Esophagus mucosa (tissue), 1 donor: Measurements from ENCODE around the gene STING1. TPM values are rescaled to one million over a fixed set of nuclear protein-coding genes. Genes with fewer than 3 reads are reported as not detected.
"Not testable (repeated sequence)": the region's sequence is repeated elsewhere in the genome, so short reads cannot be mapped to it uniquely, and the experiment has no call there.

Experiments used
- ATAC-seq: fragments of 200-7000 bp; cut with Tn5 transposase; one replicate; pipeline ENCODE4 v1.9.1; 2020
- total RNA-seq: library from RNA; stranded (reverse); gene quantifications from one replicate; pipeline ENCODE4 v1.2.4, GENCODE V29; 2023
- donor health status: DM: yes; HTN: yes; CAD: no.

Gene STING1
- total RNA-seq, 1 donor from 2014 or later = 45.5 TPM

DNA sequence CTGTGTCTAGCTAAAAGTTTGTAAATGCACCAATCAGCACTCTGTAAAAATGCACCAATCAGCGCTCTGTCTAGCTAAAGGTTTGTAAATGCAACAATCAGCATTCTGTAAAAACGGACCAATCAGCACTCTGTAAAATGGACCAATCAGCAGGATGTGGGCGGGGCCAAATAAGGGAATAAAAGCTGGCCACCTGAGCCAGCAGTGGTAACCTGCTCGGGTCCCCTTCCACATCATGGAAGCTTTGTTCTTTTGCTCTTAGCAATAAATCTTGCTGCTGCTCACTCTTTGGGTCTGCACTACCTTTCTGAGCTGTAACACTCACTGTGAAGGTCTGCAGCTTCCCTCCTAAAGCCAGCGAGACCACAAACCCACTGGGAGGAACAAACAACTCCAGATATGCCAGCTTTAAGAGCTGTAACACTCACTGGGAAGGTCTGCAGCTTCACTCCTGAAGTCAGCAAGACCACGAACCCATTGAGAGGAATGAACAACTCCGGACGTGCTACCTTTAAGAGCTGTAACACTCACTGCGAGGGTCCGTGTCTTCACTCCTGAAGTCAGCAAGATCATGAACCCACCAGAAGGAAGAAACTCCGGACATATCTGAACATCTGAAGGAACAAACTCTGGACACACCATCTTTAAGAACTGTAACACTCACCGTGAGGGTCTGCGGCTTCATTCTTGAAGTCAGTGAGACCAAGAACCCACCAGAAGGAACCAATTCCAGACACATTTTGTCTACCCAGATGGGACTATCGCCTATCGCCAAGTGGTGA, 20.7 kb upstream of the STING1 start:
- ATAC-seq = not testable (repeated sequence)

DNA sequence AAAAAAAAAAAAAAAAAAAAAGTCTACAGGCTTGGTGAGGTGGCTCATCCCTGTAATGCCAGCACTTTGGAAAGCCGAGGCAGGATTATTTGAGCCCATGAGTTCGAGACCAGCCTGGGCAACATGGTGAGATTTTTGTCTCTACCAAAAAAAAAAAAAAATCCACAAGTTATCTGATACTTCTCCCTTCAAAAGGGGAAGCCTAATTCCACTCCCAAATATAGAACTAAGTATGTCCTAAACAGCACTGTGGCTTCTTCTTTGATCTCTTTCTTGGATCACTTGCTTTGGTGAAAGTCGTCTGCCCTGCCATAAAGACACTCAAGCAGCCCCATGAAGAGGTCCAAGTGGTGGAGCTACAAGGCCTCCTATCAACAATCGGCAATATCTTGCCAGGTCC, 18.8 kb upstream of the STING1 start:
- ATAC-seq = no peak

DNA sequence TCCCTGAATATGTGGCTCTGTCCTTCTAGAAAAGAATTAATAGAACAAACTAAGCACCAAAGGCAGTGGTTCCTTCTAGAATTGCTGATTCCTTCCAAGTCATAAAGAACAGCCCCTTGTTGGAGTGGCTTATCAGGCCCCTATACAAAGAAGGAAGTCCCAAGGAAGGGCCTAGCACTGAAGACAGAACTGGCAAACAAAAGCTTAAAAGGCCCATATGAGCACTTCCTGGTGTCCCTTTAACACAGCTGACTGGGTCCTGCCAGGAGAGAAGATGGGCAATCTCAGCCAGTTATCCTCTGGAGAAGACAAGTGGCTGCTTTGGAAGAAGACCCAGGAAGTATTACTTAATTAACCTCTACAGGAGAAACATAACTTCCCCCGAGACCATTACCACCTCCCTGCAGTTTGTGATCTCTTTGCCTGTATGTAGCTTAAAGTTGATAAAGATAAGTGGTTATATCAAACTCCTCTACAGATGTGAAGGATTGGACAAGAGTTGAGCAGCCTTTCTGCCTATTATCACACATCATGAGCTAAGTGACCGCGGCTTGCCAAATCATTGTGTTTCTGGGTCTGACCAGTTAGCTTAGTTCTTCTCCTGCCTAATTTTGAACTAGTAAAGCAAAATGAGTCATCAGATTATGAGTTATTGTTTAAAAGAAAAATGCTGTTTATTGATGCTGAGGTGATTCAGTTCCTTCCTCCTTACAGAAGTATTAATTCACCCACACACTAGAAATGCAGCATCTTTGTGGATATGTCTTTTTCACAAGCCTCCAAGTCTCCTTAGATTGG, 13.3 kb upstream of the STING1 start:
- peak; percentile 71 for ATAC-seq

DNA sequence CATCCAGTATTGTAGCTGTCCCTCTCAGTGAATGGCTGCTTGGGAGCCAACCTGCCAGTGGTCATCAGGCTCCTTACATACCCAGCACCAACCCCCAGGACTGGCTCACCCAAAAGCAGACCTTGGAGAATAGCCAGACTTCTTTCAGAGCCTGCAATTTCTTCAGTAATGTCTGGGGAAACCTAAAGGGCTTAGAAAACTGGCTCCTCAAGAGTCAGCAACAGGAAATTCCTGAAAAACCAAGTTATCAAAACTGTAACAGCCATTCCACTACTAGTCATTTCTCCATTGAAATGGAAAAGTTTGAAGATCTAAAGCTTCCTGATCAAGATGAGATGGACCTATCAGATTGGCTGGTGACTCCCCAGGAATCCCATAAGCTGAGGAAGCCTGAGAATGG, 12.3 kb upstream of the STING1 start:
- ATAC-seq = peak; percentile 76

DNA sequence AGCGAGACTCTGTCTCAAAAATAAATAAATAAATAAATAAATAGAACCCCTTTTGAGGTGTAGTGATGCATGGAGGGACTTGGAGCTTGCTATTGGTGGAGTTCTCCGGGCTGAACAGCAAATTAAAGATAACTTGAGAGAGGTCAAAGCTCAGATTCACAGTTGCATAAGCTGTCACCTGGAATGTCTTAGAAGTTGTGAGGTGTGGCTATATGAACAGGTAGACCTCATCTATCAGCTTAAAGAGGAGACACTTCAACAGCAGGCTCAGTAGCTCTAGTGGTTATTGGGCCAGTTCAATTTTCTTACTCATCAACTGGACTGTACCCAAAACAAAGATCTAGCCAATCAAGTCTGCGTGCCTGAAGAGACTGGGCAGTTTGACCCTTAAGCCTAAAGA, 11.7 kb upstream of the STING1 start:
- ATAC-seq = peak; percentile 62

DNA sequence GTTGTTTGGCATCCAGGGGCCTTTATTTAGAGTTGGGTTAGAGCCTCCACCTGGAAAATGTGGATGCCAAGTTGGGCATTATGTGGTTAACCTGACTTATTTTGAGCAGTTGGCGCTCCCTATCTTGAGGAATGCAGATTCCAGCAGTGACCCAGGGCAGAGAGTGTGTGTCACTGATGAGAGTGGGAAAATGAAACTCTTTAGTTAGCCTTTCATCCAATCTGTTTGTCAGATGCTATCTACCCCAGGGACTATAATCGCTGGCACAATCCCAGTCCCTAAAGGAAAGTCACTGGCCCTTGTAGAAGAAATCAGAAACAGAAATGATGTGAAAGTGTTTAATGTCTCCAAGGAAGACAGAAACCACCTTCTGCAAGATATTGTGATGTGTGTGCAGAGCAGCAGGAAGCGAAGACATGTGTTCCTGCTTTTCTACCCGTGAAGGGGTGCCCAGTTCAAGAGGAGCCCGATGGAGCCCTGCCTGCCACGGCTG, 10.2 kb upstream of the STING1 start:
- no peak for ATAC-seq

DNA sequence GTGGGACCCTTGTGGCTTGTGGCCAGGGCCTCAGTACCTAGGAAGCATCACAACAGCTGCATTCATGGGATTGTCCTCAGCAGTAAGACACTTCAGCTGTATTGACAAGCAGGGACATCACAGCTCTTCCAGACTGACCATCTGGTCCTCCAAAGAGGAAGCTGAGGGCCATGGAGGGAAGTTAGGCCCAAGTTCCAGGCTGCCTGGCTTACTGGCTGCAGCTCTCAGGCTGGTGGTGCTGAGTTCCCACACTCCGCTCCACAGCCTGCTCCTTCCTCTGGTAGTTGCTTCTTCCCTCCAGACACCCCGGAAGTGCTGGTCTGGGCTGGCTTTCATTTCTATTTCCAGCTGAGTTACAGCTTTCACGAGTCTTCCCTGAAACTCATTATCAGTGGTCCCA, 5.7 kb upstream of the STING1 start:
- ATAC-seq = no peak

DNA sequence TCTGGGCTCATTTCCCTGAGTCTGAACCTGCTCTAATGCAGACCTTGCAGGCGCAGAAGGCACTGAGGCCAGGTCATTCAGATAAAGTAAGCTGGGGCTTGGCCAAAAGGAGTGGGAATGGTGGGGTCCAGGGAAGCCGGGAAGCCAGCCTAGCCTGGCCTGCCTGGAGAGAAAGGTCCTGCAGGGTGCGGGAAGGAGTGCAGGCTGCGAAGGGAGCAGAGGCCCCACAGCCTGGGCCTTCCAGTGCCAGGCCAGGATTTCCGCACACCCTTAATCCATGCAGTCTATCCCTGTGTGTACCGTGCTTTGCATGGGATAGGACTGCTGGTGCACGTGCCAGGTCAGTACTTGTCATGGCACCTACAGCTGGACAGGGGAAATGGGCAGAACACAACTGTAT, 3.6 kb upstream of the STING1 start:
- no peak for ATAC-seq

DNA sequence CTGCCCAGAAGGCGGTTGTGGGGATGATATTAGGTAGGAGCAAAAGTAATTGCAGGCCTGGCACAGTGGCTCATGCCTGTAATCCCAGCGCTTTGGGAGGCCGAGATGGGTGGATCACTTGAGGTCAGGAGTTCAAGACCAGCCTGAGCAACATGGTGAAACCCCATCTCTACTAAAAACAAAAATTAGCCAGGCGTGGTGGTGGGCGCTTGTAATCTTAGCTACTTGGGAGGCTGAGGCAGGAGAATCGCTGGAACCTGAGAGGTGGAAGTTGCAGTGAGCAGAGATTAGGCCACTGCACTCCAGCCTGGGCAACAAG, 291 bp upstream of the STING1 start:
- ATAC-seq = not testable (repeated sequence)

DNA sequence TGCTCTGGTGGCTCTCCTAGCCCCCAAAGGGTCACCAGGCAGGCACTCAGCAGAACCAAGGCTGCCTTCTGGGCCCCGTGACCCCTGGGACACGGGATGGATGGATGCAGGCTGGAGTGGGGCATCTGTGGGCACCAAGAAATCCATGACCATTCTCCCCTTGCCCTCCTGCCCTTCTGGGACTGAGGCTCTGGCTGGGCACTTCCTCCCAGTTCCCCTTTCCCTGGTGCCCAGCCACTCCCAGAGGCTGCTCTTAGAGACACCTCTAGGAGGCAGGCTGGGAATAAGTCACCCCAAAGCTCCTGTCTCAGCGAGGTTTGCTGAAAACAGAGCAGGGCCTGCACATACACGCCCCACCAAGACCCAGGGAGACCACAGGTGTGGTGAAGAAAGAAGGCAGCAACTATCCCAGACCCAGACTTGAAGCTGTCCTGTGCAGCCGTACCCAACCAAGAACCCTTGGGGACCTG, 943 bp downstream of the STING1 start:
- ATAC-seq = peak; percentile 80

DNA sequence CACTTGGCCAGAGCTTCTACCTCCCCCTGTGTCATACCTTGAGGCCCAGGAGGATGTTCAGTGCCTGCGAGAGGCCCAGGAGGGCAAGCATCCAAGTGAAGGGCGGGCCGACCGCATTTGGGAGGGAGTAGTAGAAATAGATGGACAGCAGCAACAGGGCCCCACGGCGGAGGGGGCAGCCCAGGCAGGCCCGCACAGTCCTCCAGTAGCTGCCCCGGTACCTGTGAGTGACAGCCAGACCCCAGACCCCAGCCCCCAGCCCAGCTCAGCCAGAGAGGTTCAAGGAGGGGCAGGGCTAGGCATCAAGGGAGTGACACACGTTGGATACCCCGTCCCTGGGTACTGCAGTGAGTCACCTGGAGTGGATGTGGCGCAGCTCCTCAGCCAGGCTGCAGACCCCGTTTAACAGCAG, 1.4 kb downstream of the STING1 start:
- peak; percentile 55 for ATAC-seq

DNA sequence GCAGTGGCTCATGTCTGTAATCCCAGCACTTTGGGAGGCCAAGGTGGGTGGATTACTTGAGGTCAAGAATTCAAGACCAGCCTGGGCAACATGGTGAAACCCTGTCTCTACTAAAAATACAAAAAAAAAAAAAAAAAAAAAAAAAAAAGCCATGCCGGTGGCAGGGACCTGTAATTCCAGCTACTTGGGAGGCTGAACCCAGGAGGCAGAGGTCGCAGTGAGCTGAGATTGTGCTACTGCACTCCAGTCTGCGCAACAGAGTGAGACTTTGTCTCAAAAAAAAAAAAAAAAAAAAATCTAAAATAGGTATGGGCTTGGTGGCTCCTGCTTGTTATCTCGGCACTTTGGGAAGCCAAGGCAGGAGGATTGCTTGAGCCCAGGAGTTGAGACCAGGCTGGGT, 2.8 kb downstream of the STING1 start:
- ATAC-seq = not testable (repeated sequence)

DNA sequence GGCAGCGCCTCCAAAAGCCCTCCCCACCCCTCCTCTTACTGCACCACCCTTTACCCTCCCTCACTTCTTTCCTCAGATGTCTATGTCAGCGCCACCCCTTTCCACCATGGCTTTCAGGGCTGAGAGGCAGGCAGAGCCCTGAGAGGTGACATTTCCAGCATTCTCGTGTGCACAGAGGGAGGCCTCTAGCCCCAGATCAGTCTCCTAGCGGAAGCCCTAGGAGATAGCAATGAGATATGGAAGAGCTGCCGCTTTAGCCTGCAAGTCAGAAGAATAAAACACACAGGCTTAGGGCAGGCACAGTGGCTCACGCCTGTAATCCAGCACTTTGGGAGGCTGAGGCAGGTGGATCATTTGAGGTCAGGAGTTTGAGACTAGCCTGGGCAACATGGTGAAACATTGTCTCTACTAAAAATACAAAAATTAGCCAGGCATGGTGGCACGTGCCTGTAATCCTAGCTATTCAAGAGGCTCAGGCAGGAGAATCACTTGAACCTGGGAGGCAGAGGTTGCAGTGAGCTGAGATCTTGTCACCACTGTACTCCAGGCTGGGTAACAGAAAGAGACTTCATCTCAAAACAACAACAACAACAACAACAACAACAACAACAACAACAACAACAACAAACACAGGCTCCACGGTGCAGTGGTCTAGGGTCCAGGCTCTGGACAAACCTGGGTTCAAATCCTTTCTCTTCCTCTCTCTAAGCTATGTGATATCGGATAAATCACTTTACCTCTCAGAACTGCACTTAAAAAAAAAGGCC, 3.7 kb downstream of the STING1 start:
- ATAC-seq = not testable (repeated sequence)

DNA sequence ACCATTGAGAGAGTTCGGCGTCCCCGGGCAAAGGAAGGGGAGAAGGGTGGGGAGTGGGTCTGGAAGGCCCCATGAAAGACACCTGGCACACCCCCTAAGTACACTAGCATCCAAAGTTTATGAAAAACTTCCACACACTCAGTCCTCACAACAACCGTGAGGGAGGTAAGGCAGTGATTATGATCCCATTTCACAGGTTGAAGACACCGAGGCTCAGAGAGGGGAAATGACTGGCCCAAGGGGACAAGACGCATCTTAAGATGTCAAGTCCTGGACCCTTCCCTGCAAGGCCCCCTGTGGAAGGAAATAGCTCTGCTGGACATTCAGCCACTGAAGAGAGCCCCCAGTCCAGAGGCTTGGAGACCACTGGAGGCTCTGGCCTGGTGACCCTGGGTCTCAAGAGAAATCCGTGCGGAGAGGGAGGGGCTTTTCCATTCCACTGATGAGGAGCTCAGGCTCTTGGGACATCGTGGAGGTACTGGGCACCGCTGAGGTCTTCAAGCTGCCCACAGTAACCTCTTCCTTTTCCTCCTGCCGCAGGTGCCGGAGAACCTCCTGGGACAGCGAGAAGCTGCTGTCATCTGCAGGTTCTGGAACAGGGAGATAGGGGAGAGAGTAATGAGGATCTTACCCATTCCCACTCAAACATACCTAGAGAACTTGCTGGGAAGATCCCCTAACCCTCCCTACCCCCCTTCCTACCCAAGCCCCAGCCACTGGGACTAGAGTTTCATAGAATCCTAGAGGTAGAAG, 6.5 kb downstream of the STING1 start:
- no peak for ATAC-seq

DNA sequence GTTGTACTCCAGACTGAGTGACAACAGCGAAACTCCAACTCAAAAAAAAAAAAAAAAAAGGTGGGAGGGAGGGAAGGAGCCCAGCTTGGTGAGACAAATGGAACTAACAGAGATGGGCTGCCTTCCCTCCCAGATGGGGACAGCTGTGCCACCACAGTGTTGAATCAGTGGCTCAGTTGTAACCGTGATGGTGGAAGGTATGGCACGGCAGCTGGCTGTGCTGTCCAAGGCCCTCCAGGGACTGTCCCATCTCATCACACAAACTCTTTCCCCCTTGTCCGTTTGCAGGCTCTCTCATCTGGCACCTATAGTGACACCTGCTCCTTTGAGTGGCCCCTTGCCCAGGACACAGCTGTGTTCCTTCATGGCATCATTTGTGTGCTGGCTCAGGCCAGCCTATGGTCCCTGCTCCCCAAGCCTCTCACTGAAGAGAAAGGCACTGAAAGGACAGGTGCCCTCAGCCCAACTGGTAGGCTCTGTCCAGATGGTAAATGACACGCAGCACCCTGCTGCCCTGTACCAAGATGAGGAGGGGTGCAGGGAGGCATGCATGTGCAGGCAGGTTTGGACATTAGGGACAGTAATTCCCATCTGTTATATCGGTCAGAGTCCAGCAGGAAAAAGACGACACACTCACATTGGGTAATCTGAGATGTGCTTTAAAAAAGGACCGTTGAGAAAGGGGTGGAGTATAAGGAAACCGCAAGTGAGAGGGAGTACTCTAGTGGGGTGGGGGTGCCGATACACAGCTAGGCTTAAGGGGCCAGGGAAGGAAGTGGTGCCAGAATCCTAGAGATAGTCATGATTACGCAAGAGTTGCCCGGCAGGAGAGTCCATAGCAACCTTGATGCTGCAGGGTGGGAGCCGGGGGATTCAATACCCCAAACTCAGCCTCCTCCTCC, 7.4 kb downstream of the STING1 start:
- no peak for ATAC-seq

DNA sequence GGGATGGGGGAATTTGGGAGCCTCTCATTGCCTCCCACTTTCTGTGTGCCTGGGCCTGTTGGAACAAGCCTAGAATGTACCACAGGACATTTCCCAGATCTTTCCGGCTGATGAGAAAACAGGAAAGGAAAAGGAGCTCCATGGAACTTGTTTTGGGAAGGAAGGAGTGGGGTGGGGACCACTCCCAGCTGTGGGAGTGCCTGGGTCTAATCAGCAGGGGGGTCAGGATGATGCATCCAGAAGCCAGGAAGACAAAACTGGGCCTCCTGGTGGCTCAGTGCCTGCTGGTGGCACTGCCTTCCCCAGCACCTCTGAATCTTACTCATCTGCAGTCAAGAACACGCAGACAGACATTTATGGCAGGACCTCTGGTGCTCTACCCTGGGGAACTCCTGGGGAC, 9.0 kb downstream of the STING1 start:
- peak; percentile 27 for ATAC-seq

DNA sequence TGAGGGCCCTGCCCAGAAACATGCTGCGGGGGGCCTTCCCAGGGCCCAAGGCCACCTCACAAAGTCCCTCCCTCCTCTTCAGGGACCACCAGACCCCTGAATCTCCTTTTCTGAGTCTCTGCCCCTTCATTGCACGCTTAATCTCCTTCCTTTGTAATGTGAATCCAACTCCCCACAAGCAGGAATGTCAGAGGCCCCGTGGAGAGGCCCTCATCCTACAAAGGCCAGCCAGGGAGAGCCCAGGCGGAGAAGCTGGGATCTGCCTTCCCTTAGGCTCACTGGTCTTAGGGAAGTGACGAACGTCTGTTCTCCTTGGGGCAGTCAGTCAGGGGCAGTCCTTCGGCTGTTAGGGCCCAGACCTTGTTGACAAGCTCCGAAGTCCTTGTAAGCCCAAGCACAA, 9.5 kb downstream of the STING1 start:
- ATAC-seq = no peak

DNA sequence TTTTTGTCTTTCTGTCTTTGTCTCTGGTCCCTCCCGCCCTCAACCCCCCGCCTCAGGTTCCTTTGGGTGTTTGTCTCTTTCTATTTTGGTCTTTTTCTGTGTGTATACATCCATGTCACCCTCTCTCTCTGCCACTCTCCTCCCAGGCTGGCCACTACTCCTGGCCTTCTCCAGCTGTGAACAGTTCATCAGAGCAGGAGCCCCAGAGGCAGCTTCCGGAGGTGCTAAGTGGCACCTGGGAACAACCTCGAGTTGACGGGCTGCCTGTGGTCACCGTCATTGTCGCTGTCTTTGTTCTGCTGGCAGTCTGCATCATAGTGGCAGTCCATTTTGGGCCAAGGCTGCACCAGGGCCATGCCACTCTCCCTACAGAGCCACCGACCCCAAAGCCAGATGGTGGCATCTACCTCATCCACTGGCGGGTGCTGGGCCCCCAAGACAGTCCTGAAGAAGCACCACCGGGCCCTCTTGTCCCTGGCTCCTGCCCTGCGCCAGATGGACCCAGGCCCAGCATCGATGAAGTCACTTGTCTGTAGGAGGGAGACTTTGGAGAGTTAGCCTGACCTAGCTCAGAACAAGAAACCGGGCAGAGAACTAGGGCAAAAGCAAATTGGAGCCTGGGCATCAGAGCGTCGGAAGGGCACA, 10.1 kb downstream of the STING1 start:
- no peak for ATAC-seq

DNA sequence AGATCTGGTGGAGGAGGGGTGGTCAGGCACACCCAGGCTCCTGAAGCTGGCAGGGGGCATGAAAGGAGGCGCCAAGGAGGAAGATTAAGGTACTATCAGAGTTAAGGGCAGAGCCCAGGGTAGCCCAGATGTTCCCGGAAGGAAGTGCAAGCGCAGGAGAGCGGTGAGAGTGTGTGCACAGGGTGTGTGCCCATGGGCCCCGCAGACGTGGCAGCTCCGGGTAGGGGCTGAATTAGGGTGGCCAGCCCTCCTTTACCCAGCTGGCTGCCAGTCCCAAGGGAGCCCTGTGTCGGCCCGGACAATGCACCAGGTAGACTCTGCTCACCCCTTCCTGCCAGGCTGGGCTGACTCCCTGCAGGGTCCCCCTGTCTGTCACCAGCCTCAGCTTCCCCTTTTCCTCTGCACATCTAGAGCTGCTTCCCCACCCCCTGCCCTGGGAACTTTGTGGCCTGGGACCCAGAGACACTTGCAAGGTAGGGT, 11.7 kb downstream of the STING1 start, which contains the start of gene SMIM33:
Gene SMIM33, plus strand, starts transcription at position 184 of the 480 bp plus-strand sequence. Its CDS starts 118 bp downstream, at position 302.
- ATAC-seq = peak; percentile 13

DNA sequence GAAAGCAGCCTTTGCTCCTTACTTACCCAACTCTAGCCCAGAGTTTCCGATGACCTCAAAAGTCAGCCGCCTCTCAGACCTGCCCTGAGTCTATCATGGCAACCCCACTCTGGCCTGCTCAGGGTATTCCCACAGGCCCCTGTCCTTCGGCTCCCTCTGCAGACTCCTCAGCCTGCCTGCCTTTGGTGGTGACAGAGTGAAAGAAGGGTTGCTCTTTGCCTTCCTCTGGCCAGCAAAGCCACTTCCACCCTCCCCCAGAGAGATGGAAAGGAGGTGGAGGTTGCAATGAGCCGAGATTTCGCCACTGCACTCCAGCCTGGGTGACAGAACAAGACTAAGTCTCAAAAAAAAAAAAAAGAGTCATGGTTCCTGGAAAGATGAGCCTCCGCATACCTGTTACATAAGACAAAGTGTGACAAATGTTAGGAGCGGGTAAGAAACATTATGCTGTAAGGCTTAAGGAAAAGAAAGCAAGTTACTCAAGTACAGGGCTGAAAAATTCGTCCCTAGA, 14.1 kb downstream of the STING1 start:
- ATAC-seq = peak; percentile 26
